ENCODE measurements around the gene TOP1.

TOP1 gene

GRCh38 chr20:41038149-41038877 is 9.7 kb downstream of the TOP1 start:
- no peak for DNase-seq

DNA sequence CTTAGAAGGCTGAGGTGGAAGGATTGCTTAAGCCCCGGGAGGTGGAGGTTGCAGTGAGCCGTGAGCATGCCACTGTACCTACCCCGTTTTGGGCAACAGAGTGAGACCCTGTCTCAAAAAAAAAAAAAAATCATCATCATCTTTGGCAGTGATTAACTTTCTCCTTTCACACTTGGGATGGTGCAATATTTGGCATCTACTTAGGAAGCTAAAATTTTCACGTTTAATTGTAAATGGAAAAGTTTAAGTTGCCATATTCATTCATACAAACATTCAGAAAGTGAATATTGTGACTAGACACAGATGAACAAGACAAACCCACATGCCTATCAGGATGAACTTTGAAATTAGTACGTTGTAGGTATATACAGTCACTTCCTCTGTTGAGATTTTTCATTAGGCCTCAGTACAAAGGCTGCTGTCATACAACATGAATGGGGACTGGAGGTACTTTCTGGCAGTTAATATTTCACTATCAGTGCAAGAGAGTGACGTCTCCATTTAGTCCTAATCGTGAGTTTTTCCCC is 10.3 kb downstream of the TOP1 start:
- no peak for DNase-seq

GRCh38 chr20:41040855-41041254 is 12.2 kb downstream of the TOP1 start:
- no peak for DNase-seq

DNA sequence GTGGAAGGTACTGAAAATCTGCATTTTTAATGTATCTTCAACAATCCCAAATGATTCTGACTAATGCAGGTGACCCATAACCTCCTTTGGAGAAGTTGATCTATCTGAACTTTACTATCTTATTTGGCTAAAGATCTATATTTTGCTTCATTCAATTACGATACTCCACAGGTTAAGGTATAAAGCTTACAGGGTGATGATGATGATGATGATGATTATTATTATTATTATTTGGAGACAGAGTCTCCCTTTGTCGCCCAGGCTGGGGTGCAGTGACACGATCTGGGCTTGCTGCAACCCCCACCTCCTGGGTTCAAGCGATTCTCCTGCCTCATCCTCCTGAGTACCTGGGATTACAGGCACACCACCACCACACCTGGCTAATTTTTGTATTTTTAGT is 13.1 kb downstream of the TOP1 start:
- no peak for DNase-seq

DNA sequence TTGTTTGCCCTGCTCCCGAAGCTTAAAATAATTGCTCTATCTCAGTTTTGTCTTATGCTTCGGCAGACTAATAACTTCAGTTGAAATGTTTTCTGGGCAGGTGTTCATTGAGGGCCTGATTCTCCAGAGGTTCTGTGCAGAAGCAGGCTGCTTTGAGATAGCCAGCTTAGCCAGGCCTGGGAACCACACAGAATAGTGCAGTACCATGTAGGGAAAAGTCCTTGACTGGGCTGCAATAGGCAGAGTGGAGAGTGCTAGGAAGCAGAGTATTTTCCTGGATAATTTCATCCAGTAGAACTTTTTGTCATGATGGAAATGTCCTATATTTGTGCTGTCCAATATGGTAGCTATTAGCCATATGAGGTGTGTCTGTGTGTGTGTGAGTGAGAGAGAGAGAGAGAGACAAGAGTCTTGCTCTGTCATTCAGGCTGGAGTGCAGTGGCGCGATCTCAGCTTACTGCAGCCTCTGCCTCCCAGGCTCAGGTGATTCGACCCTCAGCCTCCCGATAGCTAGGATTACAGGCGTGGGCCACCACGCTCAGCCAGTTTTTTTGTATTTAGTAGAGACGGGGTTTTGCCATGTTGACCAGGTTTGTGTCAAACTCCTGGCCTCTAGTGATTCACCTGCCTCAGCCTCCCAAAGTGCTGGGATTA is 15.9 kb downstream of the TOP1 start:
- DNase-seq = no peak

- DNase-seq = no peak
Measured at GRCh38 chr20:41045671-41046070, 17.0 kb downstream of the TOP1 start.

DNA sequence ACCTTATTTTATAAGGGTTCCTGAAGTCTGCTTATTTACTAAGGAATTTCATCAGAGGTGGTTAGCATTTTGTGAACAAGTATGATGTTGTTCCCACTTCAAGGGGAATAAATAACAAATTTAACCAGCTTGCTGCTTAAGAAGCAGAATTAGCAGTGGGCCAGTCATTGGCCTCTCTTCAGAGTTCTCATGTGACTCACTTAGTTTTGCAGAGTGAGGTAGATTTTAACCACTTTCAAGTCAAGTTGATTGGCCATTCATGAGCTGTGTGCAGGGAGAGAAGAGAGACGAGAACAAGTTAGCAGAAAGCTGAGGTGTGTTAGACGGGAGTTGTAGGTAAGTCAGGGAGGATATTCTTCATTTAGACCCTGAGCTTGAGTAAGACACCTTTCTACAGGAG is 18.1 kb downstream of the TOP1 start:
- peak; percentile 49 for DNase-seq

- peak; percentile 32 for DNase-seq
Measured at GRCh38 chr20:41047279-41047974, 18.8 kb downstream of the TOP1 start.

GRCh38 chr20:41047975-41048305 is 19.3 kb downstream of the TOP1 start:
- peak; percentile 34 for DNase-seq

- peak; percentile 34 for DNase-seq
Measured at GRCh38 chr20:41048461-41049301, 20.1 kb downstream of the TOP1 start.

GRCh38 chr20:41049451-41049850 is 20.8 kb downstream of the TOP1 start:
- DNase-seq = no peak

- DNase-seq = no peak
Measured at GRCh38 chr20:41050361-41051008, 21.9 kb downstream of the TOP1 start.

GRCh38 chr20:41051009-41051825 is 22.6 kb downstream of the TOP1 start:
- no peak for DNase-seq

GRCh38 chr20:41052742-41053419 is 24.3 kb downstream of the TOP1 start:
- DNase-seq = no peak

DNA sequence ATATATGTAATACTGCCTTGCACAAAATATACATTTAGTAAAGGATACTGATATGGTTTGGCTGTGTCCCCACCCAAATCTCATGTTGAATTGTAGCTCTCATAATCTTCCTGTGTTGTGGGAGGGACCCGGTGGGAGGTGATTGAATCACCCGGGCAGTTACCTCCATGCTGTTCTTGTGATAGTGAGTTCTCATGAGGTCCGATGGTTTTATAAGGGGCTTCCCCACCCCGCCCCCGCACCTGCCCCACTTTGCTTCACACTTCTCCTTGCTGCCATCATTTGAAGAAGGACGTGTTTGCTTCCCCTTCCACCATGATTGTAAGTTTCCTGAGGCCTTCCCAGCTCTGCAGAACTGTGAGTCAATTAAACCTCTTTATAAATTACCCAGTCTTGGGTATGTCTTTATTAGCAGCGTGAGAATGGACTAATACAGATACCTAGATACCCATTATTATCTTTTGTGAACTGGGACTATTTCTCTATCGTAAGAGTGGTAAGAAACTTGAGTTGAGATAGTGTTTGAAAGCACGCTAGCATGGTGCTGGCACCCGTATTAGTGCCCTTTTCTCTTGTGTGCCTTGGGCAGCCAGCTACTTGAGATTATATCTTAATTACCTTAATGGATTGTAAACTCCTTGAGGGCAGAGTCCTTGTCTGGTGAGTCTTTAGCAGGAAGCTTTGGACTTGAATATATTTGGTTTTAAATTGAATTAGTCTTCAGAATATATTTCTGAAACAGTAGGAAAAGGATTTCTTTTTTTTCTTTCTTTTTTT is 25.6 kb downstream of the TOP1 start:
- no peak for DNase-seq

DNA sequence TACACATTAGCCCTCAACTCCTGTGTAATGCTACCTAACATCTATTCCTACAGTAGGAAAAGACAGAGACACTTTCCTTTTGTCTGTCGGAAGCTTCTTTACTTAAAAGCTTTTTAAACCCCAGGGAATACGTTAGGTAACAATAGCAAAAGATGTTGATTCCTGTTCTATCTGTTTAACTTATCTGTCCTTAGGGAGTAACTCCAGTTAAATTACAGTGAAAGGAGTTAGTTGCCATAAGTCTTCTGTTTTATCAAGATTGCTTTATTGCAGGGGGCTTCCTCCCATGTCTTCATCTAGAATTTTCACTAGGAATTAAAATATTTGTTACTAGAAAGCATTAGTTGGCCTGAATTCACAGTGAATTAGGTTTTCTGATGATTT is 26.2 kb downstream of the TOP1 start:
- no peak for DNase-seq

- DNase-seq = no peak
Measured at GRCh38 chr20:41055679-41056078, 27.1 kb downstream of the TOP1 start.

GRCh38 chr20:41057999-41058673 is 29.5 kb downstream of the TOP1 start:
- peak; percentile 18 for DNase-seq

All from activated CD4-positive, alpha-beta T cell treated with anti-CD3 and anti-CD28 coated beads, Interleukin-2, Interleukin-6, amounts not matched to agents 100 ng/mL and 50 ng/mL, durations not matched to agents 16 hours and 8 hours (primary cell).